ENCODE data around the gene TBC1D22B.
"Not testable (repeated sequence)": the region's sequence is repeated elsewhere in the genome, so short reads cannot be mapped to it uniquely, and the experiment has no call there.

TBC1D22B gene

GRCh38 chr6:37303891-37304503 is 46.4 kb downstream of the TBC1D22B start:
- peak in 1 of 5 donors; percentile 25 for DNase-seq

DNA sequence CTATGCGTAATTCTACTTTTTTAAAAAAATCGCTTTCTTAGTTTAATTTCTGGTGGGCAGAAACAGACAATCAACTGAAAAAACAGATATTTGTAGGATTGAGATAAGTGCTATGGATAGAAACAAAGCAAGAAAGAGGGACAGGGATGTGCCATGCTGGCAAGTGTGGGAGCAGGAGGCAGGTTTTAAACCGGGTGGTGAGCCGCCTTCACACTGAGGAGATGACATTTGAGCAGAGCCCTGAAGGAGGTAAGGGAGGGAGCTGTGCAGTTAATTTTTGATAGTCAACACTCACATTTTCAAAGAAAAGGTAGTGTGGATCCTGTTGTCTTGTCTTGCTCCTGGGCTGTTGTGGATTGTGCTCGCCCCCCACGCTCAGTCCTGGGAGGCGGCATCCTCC is 47.2 kb downstream of the TBC1D22B start:
- no peak for DNase-seq

DNA sequence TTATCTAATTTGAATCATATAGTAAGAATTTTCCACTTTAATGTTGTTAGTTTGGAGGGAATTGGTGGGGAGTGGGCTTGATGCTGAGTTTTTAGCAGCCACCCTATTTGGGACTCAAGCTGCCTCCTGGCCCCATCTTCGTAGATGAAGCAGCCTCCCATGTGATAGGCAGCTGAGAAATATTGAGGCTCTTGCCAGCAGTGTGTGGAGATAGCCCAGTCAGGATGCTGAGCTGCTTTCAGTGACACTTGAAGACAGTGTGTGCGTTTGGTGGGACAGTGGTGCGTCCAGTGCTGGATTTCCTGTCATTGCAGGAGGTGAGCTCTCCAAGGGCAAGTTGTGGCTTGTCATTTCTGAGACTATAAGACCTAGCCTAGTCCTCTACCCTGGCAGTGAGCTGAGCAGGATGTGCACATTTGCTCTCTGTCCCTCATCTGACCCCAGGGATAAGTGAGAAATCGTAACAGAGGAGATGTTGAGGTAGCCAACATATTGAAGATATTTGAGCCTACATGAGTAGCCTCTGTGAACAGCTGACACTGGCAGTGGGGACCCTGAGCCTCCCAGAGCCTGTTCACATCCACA is 48.4 kb downstream of the TBC1D22B start:
- no peak for DNase-seq

DNA sequence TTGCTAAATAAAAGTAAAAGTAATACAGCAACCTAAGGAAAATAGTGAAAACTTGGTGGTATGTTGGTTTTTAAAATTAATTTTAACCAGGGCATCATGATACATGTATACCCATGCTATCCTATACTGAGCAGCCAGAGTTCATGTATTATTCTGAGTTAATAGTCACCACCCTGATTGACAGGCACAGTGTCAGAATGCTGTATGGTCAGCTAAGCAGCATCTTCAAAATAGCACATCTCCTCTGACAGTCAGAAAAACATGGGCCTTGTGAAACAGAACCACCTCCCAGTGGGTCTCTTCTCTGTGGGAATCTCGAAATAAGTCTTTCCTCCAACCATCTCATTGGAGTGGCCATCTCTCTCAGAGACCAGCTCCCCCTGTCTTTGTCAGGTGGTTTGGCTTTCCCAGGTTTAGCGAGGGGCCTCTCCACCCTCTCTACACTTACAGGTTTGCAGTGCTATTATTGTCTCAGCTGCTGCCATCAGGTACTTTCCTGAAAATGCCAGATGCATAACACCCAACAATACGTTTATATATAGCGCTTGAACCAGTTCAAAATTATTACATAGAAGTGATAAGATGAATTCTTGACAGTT is 49.2 kb downstream of the TBC1D22B start:
- no peak for DNase-seq

- DNase-seq = not testable (repeated sequence)
Measured at GRCh38 chr6:37307484-37307883, 49.9 kb downstream of the TBC1D22B start.

GRCh38 chr6:37308069-37308815 is 50.7 kb downstream of the TBC1D22B start:
- DNase-seq = no peak

DNA sequence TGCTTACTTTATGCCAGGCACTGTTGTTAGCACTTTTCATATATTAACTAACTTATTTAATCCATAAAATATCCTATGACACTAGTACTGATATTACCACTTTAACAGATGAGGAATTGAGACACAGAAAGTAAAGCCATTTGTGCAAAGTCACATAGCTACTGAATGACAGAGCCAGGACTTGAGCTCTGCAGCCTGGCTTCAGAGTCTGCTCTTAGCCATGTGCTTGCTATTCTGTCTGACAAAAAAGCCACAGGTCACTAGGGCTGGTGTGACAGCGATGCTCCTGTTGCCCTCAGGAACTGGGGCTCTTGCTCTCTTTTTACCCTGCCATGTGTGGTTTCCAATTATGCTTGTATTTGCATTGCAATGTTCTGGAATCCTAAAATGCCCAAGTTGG is 51.5 kb downstream of the TBC1D22B start:
- no peak for DNase-seq

DNA sequence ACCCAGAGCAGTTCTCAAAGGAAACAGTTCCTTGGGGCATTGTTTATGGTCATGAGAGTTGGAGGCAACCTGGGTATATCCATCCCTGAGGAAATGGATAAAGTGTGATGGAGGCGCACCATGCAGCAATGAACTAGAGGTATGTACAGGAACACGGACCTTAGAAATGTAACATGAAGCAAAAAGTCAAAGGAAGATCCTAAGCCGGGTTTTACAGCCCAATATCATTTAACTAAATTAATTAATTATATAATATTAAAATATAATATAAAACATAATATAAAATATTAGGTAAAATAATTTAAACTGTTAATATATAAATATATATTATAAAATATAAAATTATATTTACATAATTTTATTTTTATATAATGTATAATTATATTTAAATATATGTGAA is 52.1 kb downstream of the TBC1D22B start:
- no peak for DNase-seq

GRCh38 chr6:37310966-37311365 is 53.4 kb downstream of the TBC1D22B start:
- DNase-seq = no peak

- DNase-seq = no peak
Measured at GRCh38 chr6:37311741-37312473, 54.3 kb downstream of the TBC1D22B start.

- DNase-seq = no peak
Measured at GRCh38 chr6:37313723-37314486, 56.3 kb downstream of the TBC1D22B start.

- peak in 2 of 5 donors; percentile 9 to 57 for DNase-seq
Measured at GRCh38 chr6:37314487-37315156, 57.0 kb downstream of the TBC1D22B start.

DNA sequence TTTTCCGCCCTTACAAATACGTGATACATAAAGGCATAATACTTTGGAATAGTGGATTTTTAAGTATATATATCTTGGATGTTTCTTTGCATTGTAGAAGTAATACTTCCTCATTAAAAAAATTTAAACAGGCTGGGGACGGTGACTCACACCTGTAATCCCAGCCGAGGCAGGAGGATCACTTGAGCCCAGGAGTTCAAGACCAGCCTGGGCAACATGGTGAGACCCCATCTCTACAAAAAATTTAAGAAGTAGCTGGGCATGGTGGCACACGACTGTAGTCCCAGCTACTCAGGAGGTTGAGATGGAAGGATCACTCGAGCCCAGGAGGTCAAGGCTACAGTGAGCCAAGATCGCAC is 57.6 kb downstream of the TBC1D22B start:
- DNase-seq = no peak

DNA sequence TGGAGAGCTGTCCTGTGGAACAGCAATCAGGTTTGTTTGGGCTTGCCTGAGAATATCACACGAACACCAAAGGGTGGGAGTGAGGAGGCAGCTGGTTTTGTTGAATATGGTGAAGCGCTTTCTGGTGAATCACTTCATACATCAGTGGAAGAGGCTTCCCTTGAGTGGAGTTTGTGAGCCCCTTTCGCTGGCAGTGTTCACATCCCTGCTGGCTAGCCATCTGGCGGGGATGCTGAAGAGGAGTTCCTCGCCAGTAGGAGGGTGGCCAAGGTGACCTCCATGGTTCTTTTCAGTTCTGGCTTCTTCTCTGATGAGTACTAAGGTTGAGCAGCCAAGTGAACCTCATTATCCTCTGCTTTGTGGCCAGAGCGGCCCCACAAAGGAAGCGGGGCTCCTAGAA is 58.5 kb downstream of the TBC1D22B start:
- no peak for DNase-seq

DNA sequence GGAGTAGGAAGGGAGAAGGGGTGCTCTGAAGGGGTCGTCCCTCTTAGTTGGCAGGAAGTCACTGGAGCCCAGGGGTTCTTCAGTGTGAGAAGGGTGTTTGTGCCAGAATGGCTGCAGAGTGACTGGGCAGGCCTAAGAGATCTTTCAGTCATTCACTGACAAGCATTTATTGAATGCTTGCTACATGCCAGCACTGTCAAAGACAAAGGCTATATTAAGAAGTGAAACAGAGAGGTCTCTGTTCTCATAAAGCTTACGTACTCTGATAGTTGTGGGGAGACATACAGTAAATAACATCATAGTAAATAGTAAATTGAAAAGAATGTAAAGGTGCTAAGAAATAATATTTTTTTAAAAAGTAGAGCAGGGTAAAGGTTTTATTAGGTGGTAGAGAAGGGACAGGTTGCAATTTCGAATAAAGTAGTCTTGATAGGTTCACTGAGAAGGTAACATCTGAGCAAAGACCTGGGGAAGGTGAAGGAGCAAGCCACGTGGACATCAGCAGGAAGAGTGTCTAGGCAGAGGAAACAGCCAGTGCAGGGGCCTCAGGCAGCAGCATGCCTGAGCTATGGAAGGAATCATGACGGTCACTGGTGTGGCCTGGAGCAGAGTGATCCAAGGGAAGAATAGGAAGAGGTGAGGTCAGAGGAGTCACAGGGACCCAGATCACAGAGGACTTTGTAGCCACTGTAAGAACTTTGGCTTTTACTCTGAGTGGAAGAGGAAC is 59.9 kb downstream of the TBC1D22B start:
- no peak for DNase-seq

- DNase-seq = no peak
Measured at GRCh38 chr6:37319156-37319555, 61.6 kb downstream of the TBC1D22B start.

DNA sequence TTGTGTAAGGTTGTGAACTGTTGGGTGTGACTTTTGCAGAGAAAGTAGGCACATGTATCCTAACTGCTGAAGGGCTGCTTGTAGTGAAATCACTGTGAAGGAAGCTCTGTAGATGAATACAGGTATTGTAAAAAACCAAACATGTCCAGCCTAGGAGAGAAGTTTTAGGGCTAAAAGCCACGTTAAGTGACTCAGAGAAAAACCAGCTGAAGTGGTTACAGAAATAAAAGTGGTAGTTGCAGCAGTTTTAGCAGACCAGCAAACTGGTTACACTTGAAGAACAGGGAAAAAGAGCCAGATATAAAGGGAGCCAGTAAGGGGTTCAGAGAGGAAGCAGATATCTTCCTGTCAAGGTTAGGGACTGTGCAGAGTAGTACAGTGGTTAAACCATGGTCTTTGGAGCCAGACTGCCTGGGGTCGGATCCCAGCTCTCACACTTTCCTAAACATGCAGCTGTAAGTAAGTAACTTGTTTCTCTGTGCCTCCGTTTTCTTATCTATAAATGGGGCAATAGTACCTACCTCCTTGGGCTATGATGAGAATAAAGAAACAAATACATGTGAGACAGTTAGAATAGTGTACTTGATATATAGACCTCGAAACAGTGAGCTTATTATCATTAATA is 62.4 kb downstream of the TBC1D22B start:
- no peak for DNase-seq

DNA sequence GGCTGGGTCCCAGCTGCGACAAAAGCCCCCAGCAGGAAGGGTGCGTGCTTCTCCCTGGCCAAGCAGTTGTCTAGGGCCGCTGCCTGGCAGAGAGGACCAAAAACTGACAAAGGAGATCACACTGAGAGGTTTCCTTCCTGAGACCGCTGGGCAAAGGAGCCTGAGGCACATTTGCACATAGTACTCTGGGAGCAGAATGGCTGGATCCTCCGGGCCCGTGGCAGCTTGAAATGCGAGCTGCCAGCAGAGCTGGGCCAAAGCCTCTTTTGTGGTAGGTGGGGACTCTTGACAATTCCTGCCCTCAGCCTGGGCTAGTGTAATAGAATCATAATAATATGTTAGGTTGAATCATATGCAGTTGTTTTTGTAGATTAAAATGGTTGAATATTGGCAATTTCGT is 63.1 kb downstream of the TBC1D22B start:
- no peak for DNase-seq

- no peak for DNase-seq
Measured at GRCh38 chr6:37321101-37321500, 63.5 kb downstream of the TBC1D22B start.

Data from T-helper 1 cell (primary cell).